KMS-11 (cell line): ENCODE data around the gene POLR3E.

Experiments
- H2AFZ ChIP-seq: fragments of 200-600 bp; sonication (generic); 2 replicates; pipeline ENCODE4 v1.6.1; 2016; ENCODE audit warnings: antibody characterized with exemption, mixed run types, low read depth
- H3K27ac ChIP-seq: fragments of 200-600 bp; sonication (generic); 2 replicates; pipeline ENCODE4 v1.6.1; 2016; ENCODE audit warnings: mild to moderate bottlenecking, mixed run types
- H3K27me3 ChIP-seq: fragments of 200-600 bp; sonication (generic); 2 replicates; pipeline ENCODE4 v1.6.1; 2017; ENCODE audit warnings: mild to moderate bottlenecking, low read depth, mixed run types, moderate library complexity; ENCODE audit not compliant: insufficient read depth
- H3K36me3 ChIP-seq: fragments of 200-600 bp; sonication (generic); 2 replicates; pipeline ENCODE4 v1.6.1; 2017; ENCODE audit warnings: mild to moderate bottlenecking, mixed run types; ENCODE audit not compliant: insufficient read depth
- H3K4me1 ChIP-seq: fragments of 200-600 bp; sonication (generic); 2 replicates; pipeline ENCODE4 v1.6.1; 2016; ENCODE audit warnings: mild to moderate bottlenecking, low read depth, mixed run types; ENCODE audit not compliant: poor library complexity, severe bottlenecking
- H3K4me2 ChIP-seq: fragments of 200-600 bp; sonication (generic); 2 replicates; pipeline ENCODE4 v1.7.0; 2016; ENCODE audit warnings: mild to moderate bottlenecking, mixed run types
- H3K4me3 ChIP-seq: fragments of 200-600 bp; sonication (generic); IDR thresholded peaks from 2 replicates; pipeline ENCODE4 v1.6.1; 2017; ENCODE audit warnings: low read depth, low read length, mixed read lengths; ENCODE audit not compliant: insufficient read depth
- H3K79me2 ChIP-seq: fragments of 200-600 bp; sonication (generic); 2 replicates; pipeline ENCODE4 v1.6.1; 2016; ENCODE audit warnings: low read depth, mixed run types; ENCODE audit not compliant: insufficient read depth
- H3K9ac ChIP-seq: fragments of 200-600 bp; sonication (generic); 2 replicates; pipeline ENCODE4 v1.6.1; 2016; ENCODE audit warnings: mild to moderate bottlenecking, mixed run types
- H4K20me1 ChIP-seq: fragments of 200-600 bp; sonication (generic); 2 replicates; pipeline ENCODE4 v1.6.1; 2016; ENCODE audit warnings: mild to moderate bottlenecking, mixed run types; ENCODE audit not compliant: insufficient read depth
- TF ChIP-seq, protein P1 (sequence below): fragments of 200-600 bp; sonication (generic); conservative IDR thresholded peaks from 2 replicates; pipeline ENCODE4 v1.6.1; 2017; ENCODE audit warnings: low read depth, mild to moderate bottlenecking, antibody characterized with exemption, low read length, moderate library complexity, mixed read lengths

POLR3E gene

DNA sequence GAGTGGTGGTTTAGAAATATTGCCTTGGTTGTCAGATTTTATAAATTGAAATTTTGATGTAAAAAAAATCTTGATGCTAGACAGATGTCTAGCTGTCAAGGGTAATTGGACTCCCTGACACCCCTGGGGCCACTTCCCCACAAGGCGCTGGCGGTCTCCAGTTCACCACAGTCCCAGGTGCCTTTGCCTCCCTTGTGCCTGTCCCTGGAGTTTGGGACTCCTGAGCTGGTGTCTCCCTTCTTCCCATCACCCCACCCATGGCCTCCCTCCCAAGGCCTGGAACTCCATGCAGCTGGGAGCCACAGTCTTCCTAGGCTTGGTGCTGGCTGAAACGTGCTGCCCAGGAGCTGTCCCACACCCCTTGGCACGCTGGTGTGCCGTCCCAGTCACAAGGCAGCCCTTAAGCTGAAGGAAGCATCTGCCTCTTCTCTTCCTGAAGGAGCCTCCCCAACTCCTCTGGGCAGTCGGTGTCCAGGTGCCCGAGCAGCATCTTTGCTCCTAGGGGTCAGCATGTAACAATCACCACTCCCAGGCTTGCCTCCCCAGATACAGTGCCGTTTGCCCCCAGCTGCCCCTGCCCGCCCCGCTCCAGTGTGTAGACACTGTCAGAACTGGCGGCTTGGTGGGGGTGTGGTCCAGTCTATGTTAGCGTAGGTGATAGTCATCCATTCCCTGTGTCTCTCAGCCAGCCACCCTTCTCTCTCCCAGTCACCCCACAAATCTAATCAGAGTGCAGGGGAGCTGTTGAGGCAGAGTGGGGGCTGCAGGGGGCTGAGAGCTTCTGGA lies 26.2 kb downstream of the POLR3E start:
- Histone ChIP-seq H3K79me2 (no peaks in the 10 kb centered on the region; the same call in 1 of the 2 replicates), H3K4me3 (no peak overlapping the region), H3K9ac (no peak overlapping the region), H3K4me1 (no peaks in the 10 kb centered on the region), H3K27ac (no peak overlapping the region), H2AFZ (no peak overlapping the region), H3K4me2 (no peak overlapping the region), H3K27me3 (no peaks in the 10 kb centered on the region), H4K20me1 (no peaks in the 10 kb centered on the region), H3K36me3 (peaks cover 16% of the 10 kb centered on the region; the same call in 1 of the 2 replicates)
- TF ChIP-seq, protein P1, sequence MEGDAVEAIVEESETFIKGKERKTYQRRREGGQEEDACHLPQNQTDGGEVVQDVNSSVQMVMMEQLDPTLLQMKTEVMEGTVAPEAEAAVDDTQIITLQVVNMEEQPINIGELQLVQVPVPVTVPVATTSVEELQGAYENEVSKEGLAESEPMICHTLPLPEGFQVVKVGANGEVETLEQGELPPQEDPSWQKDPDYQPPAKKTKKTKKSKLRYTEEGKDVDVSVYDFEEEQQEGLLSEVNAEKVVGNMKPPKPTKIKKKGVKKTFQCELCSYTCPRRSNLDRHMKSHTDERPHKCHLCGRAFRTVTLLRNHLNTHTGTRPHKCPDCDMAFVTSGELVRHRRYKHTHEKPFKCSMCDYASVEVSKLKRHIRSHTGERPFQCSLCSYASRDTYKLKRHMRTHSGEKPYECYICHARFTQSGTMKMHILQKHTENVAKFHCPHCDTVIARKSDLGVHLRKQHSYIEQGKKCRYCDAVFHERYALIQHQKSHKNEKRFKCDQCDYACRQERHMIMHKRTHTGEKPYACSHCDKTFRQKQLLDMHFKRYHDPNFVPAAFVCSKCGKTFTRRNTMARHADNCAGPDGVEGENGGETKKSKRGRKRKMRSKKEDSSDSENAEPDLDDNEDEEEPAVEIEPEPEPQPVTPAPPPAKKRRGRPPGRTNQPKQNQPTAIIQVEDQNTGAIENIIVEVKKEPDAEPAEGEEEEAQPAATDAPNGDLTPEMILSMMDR = no peak

DNA sequence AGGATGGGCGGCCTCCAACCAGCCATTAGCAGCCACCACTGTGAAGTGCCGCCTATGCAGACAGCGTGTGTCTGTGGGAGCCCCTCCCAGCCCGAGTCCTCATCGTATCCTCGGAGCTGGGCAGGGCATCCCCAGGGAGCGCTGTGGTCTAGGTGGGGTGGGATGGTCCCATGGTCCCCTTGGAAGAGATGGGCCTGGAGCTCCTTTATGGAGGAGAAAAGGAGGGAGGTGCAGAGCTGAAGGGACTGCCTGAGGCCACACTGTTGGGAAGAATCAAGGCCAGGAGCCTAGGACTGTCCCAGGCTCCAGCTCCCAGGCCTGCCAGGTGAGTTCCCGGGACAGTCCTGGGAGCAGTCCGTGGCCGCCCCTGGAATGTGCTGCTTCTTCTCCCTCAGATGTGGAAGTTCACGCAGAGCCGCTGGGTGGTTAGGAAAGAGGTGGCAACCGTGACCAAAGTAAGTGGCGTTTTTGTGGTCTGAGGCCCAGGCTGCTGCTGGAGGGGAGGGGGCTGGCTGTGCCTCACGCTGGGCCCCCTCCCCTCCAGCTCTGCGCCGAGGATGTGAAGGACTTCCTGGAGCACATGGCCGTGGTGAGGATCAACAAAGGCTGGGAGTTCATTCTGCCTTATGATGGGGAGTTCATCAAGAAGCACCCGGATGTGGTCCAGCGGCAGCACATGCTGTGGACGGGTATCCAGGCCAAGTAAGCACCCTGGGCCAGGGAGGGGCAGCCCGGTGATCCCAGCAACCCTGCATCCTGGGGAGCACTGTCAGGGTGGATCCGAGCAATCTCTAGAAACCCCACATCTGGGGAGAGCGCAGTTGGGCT lies 27.0 kb downstream of the POLR3E start:
- Histone ChIP-seq H3K36me3 (peaks cover 12% of the 10 kb centered on the region; the same call in 1 of the 2 replicates), H3K9ac (no peak overlapping the region), H3K27ac (no peak overlapping the region), H3K79me2 (no peaks in the 10 kb centered on the region; the same call in 1 of the 2 replicates), H2AFZ (no peak overlapping the region), H4K20me1 (no peaks in the 10 kb centered on the region), H3K27me3 (no peaks in the 10 kb centered on the region), H3K4me1 (no peaks in the 10 kb centered on the region), H3K4me2 (no peak overlapping the region), H3K4me3 (no peak overlapping the region)
- TF ChIP-seq, protein P1 = no peak

DNA sequence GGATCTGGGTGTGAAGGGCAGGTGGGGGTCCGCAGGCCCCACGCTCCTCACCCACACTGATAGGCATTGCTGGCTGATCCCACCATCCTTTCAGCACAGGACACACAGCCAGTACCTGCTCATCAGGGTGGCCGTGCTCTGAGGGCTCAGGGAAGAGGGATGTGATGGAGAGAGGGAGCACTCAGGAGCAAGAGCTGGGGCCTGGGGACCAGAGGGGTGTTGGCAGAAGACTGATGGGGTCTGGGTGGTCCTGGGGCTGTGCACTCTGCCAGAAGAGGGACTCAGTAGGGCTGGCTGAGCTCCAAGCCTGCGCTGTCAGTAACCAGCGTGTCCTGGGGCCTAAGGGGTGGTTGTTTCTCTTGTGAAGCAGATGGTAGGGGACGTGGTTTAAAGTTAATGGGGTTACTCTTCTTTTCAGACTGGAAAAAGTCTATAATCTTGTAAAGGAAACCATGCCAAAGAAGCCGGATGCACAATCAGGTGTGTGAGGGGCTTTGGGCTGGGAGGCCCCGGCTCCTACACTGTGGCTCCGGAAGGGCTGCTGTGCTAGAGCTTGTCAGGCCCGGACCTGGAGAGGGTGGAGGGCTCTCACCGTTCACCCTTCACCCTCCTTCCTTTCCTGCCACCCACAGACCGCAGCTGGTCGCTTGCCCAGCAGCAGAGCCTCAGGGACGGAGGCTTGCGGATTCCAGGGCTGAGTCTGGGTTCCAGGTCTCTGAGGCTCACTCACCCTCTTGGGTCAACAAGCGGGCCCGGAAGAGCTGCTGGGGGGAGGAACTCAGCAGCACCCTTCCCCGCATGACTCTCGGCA lies 27.8 kb downstream of the POLR3E start:
- Histone ChIP-seq H3K4me3 (no peak overlapping the region), H3K4me2 (no peak overlapping the region), H3K36me3 (peaks cover 8% of the 10 kb centered on the region; the same call in 1 of the 2 replicates), H4K20me1 (no peaks in the 10 kb centered on the region), H2AFZ (no peak overlapping the region), H3K4me1 (no peaks in the 10 kb centered on the region), H3K9ac (no peak overlapping the region), H3K27me3 (no peaks in the 10 kb centered on the region), H3K79me2 (no peaks in the 10 kb centered on the region; the same call in 1 of the 2 replicates), H3K27ac (no peak overlapping the region)
- TF ChIP-seq, protein P1 = no peak
